ENCODE results near the gene REXO4.

DNA sequence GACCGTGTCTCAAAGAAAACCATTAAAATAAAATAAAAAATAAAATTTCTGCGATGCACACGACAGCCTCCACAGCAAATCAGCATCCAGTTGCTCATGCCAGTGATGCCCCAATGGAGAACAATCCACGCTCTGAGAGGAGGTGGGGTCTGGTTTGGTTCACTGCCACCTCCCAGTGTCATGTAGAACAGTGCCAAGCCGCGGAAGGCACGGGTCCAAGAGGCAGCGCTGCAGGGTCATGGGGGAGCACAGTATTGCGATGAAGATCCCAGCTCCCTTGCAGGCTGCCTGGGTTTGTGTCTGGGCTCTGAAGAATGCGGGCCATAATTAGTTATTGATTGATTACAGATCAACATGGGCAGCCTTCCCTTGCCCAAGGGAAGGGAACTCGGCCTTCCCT is 35.8 kb upstream of the REXO4 start:
- TF ChIP-seq POLR2A (IDR thresholded peaks at IDR 0.05) (no peak), POLR2AphosphoS5 (IDR thresholded peaks at IDR 0.05) (no peak)
- TF ChIP-seq, protein P1, sequence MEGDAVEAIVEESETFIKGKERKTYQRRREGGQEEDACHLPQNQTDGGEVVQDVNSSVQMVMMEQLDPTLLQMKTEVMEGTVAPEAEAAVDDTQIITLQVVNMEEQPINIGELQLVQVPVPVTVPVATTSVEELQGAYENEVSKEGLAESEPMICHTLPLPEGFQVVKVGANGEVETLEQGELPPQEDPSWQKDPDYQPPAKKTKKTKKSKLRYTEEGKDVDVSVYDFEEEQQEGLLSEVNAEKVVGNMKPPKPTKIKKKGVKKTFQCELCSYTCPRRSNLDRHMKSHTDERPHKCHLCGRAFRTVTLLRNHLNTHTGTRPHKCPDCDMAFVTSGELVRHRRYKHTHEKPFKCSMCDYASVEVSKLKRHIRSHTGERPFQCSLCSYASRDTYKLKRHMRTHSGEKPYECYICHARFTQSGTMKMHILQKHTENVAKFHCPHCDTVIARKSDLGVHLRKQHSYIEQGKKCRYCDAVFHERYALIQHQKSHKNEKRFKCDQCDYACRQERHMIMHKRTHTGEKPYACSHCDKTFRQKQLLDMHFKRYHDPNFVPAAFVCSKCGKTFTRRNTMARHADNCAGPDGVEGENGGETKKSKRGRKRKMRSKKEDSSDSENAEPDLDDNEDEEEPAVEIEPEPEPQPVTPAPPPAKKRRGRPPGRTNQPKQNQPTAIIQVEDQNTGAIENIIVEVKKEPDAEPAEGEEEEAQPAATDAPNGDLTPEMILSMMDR (IDR thresholded peaks at IDR 0.05), result no peak

All from suprapubic skin (tissue), 4 donors.